ENCODE measurements around the gene MIEN1.

DNA sequence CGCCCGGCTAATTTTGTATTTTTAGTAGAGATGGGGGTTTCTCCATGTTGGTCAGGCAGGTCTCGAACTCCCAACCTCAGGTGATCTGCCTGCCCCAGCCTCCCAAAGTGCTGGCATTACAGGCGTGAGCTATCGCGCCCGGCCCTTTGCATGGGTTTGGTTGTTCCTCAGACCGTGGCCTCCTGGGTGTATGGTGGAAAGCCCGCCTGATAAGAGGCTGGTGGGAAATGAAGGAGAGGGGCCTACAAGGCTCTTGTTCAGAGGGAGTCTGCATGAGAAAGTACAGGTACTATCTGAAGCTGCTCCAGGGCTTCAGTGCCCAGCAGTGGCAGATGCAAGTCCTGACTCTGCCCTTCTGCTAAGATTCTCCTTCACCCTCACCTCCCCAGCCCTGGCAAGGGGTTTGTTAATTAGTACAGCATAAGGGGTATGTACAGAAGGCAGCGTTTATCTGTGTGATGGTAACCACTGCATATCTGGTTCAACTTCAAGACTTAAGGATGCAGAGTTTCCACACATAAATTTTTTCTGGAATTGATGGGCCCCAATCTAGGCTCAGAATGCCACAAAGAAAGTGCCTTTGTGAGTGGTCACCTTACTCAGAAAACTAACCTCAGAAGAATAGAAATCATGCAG, 31.6 kb upstream of the MIEN1 start:
- TF ChIP-seq, protein P1, sequence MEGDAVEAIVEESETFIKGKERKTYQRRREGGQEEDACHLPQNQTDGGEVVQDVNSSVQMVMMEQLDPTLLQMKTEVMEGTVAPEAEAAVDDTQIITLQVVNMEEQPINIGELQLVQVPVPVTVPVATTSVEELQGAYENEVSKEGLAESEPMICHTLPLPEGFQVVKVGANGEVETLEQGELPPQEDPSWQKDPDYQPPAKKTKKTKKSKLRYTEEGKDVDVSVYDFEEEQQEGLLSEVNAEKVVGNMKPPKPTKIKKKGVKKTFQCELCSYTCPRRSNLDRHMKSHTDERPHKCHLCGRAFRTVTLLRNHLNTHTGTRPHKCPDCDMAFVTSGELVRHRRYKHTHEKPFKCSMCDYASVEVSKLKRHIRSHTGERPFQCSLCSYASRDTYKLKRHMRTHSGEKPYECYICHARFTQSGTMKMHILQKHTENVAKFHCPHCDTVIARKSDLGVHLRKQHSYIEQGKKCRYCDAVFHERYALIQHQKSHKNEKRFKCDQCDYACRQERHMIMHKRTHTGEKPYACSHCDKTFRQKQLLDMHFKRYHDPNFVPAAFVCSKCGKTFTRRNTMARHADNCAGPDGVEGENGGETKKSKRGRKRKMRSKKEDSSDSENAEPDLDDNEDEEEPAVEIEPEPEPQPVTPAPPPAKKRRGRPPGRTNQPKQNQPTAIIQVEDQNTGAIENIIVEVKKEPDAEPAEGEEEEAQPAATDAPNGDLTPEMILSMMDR (IDR thresholded peaks at IDR 0.05; ENCODE audit: low read depth, low read length), result no peak
- TF ChIP-seq EZH2phosphoT487 (IDR thresholded peaks at IDR 0.05; ENCODE audit: low read depth), result no peak

Measured in OCI-LY3 (cell line).